ENCODE measurements around the gene ACLY.

Gene ACLY

DNA sequence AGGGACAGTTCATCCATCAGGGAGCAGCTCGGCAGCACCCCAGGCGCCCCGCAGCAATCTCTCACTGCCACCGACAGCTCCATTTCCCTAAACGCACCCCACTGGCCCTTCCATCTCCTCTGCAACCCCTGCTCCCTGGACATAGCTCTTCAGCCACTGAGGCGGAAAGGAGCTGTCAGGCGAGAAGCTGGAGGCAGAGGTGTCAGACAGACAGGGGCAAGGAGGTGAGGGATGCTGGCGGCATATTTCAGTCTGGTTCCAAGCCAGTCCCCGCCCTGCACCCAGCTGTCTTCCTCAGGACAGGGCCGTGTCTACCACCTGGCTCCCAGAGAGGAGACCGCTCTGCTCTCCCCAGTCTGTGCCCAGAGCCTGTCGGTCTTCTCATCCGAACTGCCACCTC, 9.7 kb downstream of the ACLY start:
- H3K9me3 ChIP-seq (ENCODE audit: control insufficient read depth, low read length), result no peaks in the 10 kb centered on the region
- no peak overlapping the region for H3K4me3 ChIP-seq (ENCODE audit: extremely low read depth, insufficient read depth, low read length, poor library complexity, severe bottlenecking)
- H3K27ac ChIP-seq (ENCODE audit: low read depth, low read length, severe bottlenecking), result no peak overlapping the region
- H3K4me1 ChIP-seq (ENCODE audit: control insufficient read depth, insufficient read depth, low read length, poor library complexity, severe bottlenecking), result peaks cover 9% of the 10 kb centered on the region
- WGBS, 2 experiments (ENCODE audit: insufficient coverage in 2 of 2), result 96 to 100% methylated on average over 10 to 13 of the region's 13 CpGs
- peaks cover 100% of the 10 kb centered on the region for H3K36me3 ChIP-seq (ENCODE audit: control insufficient read depth, insufficient read depth, low read length)

DNA sequence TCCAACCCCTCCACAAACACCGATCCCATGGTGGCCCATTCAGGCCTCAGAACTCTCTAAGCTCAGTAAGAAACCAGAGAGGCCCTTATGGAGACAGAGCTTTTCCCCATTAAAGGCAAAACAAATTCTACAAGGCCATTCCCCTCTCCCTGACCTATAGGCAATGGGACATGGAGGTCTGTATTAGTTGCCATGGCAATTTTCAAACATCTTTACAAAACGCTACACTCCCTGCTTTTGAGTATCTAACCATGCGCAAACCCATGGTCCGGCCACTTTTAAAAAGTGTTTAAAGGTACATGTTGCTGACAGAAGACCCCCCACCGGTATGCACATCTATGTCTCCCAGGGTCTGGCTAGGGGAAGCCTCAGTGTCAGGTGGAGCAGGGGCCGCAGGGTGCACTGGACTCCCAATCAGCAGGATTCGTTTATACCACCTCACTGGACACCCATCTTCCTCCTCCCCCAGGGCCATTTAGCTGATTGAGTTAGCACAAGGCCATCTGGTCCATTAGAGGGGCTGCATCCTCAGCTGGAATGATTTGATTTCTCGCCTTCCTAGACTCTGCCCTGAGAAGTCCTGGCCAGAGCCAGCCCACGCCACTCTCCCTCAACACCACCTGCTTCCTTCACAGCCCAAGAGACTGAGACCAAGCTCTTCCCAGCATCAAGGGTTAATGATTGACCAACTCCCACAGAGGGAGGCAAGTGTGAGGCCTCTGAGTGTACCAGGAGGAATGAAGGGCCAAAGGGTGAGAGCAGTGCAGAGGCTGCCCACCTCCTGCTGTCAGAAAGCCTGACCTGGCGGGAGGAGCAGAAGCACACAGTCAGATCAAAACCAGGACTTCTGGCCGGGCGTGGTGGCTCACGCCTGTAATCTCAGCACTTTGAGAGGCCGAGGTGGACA, 10.9 kb downstream of the ACLY start:
- Histone ChIP-seq H3K9me3 (ENCODE audit: control insufficient read depth, low read length) (no peaks in the 10 kb centered on the region), H3K36me3 (ENCODE audit: control insufficient read depth, insufficient read depth, low read length) (peaks cover 99% of the 10 kb centered on the region), H3K4me1 (ENCODE audit: control insufficient read depth, insufficient read depth, low read length, poor library complexity, severe bottlenecking) (peaks cover 9% of the 10 kb centered on the region), H3K4me3 (ENCODE audit: extremely low read depth, insufficient read depth, low read length, poor library complexity, severe bottlenecking) (no peak overlapping the region), H3K27ac (ENCODE audit: low read depth, low read length, severe bottlenecking) (no peak overlapping the region)
- 95% methylated on average over 11 to 13 of the region's 14 CpGs for WGBS, 2 experiments (ENCODE audit: insufficient coverage in 2 of 2)

DNA sequence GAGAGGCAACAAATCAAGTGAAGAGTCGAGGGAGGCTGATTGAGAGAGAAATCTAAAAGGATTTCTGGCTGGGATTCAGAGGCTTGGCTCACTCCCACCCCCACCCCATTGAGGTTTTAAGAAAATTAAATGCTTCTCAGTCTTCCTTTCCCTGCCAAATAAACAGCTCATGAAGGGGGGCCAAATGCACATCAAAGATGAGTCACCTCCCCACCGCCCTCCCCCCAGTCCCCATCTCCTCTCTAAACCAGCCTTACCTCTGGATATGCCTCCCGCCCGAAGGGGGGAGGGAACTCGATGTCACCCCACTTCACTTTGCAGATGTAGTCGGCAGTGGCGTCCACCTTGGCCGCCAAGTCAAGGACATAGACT, 11.6 kb downstream of the ACLY start:
- no peak overlapping the region for H3K4me3 ChIP-seq (ENCODE audit: extremely low read depth, insufficient read depth, low read length, poor library complexity, severe bottlenecking)
- peaks cover 99% of the 10 kb centered on the region for H3K36me3 ChIP-seq (ENCODE audit: control insufficient read depth, insufficient read depth, low read length)
- no peaks in the 10 kb centered on the region for H3K9me3 ChIP-seq (ENCODE audit: control insufficient read depth, low read length)
- peaks cover 9% of the 10 kb centered on the region for H3K4me1 ChIP-seq (ENCODE audit: control insufficient read depth, insufficient read depth, low read length, poor library complexity, severe bottlenecking)
- 94 to 100% methylated on average over 4 to 7 of the region's 8 CpGs for WGBS, 2 experiments (ENCODE audit: insufficient coverage in 2 of 2)
- no peak overlapping the region for H3K27ac ChIP-seq (ENCODE audit: low read depth, low read length, severe bottlenecking)

DNA sequence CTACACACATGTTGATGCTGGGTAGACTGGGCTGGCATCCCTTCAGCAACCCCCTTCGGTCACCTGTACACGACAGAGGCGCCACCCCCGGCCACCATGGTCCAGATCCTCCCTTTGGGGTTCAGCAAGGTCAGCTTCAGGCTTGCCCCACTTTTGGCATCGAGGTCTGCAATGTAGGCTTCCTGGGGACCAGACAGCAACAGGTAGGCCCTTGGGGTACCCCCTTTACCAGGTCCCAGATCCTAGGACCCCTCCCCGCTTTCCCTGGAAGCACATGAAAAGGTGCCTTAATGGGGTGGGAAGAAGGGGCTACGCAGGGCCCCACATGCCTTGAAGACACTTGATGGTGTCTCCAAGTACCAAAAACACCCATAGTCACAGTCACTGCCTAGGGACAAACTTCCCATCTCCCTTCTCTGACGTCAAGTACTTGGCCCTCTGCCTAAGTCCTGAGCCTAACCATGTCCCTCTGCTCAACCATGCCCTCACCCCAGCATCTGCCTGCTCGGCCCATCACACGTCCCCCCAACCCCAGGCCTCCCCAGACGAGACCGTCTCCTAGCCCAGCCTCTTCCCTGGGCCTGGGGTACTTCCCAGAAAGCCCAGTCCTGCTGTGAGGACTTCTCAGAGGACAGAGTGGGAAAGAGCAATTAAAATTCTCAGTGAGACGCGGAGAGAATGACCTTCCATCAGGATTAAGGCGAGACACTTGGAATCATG, 12.1 kb downstream of the ACLY start:
- H3K27ac ChIP-seq (ENCODE audit: low read depth, low read length, severe bottlenecking), result no peak overlapping the region
- peaks cover 9% of the 10 kb centered on the region for H3K4me1 ChIP-seq (ENCODE audit: control insufficient read depth, insufficient read depth, low read length, poor library complexity, severe bottlenecking)

DNA sequence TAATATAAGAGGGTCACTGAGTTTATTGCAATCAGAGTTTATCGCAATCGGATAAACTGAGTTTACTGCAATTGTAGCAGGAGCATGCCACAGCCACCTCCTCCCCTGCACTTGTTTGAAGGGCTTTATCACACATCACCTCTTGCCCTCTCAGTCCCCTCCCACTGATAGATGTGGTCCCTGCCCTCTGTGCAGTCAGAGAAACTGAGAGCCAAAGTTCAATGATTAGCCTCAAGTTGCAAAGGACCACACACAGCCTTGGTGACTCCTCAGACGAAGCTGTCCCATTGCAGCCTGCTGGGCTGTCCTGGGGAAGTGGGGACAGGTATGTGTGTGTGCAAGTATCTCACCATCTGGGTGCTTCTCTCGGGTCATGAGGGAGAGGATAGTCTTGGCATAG, 13.6 kb downstream of the ACLY start:
- Histone ChIP-seq H3K4me1 (ENCODE audit: control insufficient read depth, insufficient read depth, low read length, poor library complexity, severe bottlenecking) (peaks cover 9% of the 10 kb centered on the region), H3K36me3 (ENCODE audit: control insufficient read depth, insufficient read depth, low read length) (peaks cover 99% of the 10 kb centered on the region), H3K9me3 (ENCODE audit: control insufficient read depth, low read length) (no peaks in the 10 kb centered on the region), H3K4me3 (ENCODE audit: extremely low read depth, insufficient read depth, low read length, poor library complexity, severe bottlenecking) (no peak overlapping the region), H3K27ac (ENCODE audit: low read depth, low read length, severe bottlenecking) (no peak overlapping the region)
- 96 to 100% methylated on average over 3 of the region's 4 CpGs for WGBS, 2 experiments (ENCODE audit: insufficient coverage in 2 of 2)

More for the DNA sequence above, 12.1 kb downstream of the ACLY start:
- Histone ChIP-seq H3K9me3 (ENCODE audit: control insufficient read depth, low read length) (no peaks in the 10 kb centered on the region), H3K4me3 (ENCODE audit: extremely low read depth, insufficient read depth, low read length, poor library complexity, severe bottlenecking) (no peak overlapping the region), H3K36me3 (ENCODE audit: control insufficient read depth, insufficient read depth, low read length) (peaks cover 99% of the 10 kb centered on the region)
- 93 to 96% methylated on average over 9 to 15 of the region's 15 CpGs for WGBS, 2 experiments (ENCODE audit: insufficient coverage in 2 of 2)

DNA sequence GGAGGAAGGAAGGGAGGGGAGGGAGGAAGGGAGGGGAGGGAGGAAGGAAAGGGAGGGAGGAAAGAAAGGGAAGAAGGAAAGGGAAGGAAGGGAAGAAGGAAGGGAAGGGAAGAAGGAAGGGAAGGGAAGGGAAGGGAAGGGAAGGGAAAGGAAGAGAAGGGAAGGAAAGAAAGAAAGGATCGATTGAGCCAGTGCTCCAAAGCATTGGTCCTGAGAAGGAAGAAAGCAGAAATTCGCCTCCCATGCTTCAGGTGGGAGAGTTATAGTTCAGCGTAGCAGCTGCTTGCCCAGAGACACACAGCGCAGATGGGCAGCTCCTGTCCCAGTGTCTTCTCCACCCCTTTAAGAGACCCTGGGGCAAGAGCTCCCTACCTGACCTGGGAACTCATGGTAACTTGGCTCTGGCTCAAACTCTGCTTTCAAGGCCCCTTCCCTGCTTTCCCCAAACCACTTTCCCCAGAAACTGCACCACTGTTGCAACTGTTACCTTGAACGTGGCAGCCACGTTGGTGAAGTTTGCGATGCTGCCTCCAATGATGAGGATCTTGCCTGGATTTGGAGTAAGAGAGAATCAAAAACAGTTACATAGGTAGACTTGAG, 14.4 kb downstream of the ACLY start:
- H3K27ac ChIP-seq (ENCODE audit: low read depth, low read length, severe bottlenecking), result no peak overlapping the region
- H3K9me3 ChIP-seq (ENCODE audit: control insufficient read depth, low read length), result no peaks in the 10 kb centered on the region
- 94 to 97% methylated on average over 5 to 6 of the region's 7 CpGs for WGBS, 2 experiments (ENCODE audit: insufficient coverage in 2 of 2)
- H3K4me3 ChIP-seq (ENCODE audit: extremely low read depth, insufficient read depth, low read length, poor library complexity, severe bottlenecking), result no peak overlapping the region
- H3K4me1 ChIP-seq (ENCODE audit: control insufficient read depth, insufficient read depth, low read length, poor library complexity, severe bottlenecking), result peaks cover 6% of the 10 kb centered on the region
- peaks cover 99% of the 10 kb centered on the region for H3K36me3 ChIP-seq (ENCODE audit: control insufficient read depth, insufficient read depth, low read length)

DNA sequence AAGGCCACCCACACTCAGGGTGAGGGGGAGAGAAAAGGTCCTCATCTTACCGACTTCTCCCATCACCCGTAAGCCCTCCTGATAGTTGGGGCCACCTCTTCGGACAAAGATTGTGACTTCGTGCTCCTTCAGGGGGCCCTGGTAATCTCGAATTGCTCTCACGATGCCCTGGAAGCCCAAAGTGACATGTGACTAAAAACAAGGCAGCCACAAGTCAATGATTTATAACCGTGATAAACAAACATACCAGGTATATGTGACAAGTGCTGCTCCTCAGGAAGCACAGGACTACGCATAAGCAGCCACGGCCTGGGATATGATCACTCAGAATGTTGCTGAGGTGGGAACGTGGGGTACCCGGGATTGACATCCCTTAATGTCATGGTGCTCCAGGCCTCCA, 17.1 kb downstream of the ACLY start:
- Histone ChIP-seq H3K36me3 (ENCODE audit: control insufficient read depth, insufficient read depth, low read length) (peaks cover 99% of the 10 kb centered on the region), H3K9me3 (ENCODE audit: control insufficient read depth, low read length) (no peaks in the 10 kb centered on the region), H3K4me3 (ENCODE audit: extremely low read depth, insufficient read depth, low read length, poor library complexity, severe bottlenecking) (no peak overlapping the region), H3K27ac (ENCODE audit: low read depth, low read length, severe bottlenecking) (no peak overlapping the region), H3K4me1 (ENCODE audit: control insufficient read depth, insufficient read depth, low read length, poor library complexity, severe bottlenecking) (peaks cover 3% of the 10 kb centered on the region)
- 75 to 94% methylated on average over 4 to 9 of the region's 11 CpGs for WGBS, 2 experiments (ENCODE audit: insufficient coverage in 2 of 2)

DNA sequence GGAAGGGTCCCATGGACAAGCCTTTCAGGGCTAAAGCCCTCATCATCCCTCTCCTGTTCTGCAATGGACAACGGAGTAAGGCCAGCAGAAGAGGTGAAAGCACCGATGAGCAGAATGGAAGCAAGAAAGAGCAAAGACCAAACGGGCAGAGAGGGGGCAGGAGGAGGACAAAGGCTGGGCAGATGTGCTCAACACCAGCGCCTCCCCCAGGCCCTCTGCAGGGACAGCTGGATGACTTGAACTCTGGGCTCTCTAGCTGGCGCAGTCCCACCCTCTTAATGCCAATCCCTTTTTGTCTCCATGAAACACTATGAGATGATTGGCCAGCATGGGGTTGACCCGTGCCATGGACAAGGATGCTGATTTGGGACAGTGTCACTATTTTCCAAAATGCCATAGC, 22.0 kb downstream of the ACLY start:
- WGBS, 2 experiments (ENCODE audit: insufficient coverage in 2 of 2), result 95 to 97% methylated on average over 4 to 6 of the region's 6 CpGs
- peaks cover 23% of the 10 kb centered on the region for H3K4me1 ChIP-seq (ENCODE audit: control insufficient read depth, insufficient read depth, low read length, poor library complexity, severe bottlenecking)
- H3K27ac ChIP-seq (ENCODE audit: low read depth, low read length, severe bottlenecking), result no peak overlapping the region
- peaks cover 98% of the 10 kb centered on the region for H3K36me3 ChIP-seq (ENCODE audit: control insufficient read depth, insufficient read depth, low read length)
- H3K4me3 ChIP-seq (ENCODE audit: extremely low read depth, insufficient read depth, low read length, poor library complexity, severe bottlenecking), result no peak overlapping the region
- H3K9me3 ChIP-seq (ENCODE audit: control insufficient read depth, low read length), result no peaks in the 10 kb centered on the region

DNA sequence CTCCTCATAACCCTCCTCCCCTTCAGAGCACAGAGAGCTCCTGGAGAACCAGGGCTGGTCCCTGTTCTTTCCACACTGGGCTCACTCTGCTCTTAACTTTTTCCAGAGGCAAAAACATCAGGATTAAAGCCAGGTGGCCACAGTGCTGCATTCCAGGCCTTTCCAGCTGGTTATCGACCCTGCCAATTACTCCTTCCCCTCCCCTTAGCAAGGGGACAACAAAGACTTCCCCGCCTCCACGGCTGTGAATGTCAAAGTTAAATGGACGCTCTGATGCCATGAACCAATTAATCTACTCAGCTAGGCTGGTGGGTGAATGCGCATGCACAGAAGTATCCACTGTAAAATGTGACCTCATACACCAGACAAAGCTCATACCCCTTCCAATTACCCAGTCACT, 23.1 kb downstream of the ACLY start:
- peaks cover 23% of the 10 kb centered on the region for H3K4me1 ChIP-seq (ENCODE audit: control insufficient read depth, insufficient read depth, low read length, poor library complexity, severe bottlenecking)
- H3K4me3 ChIP-seq (ENCODE audit: extremely low read depth, insufficient read depth, low read length, poor library complexity, severe bottlenecking), result no peak overlapping the region
- peak overlapping the region; percentile 46 for H3K27ac ChIP-seq (ENCODE audit: low read depth, low read length, severe bottlenecking)
- H3K36me3 ChIP-seq (ENCODE audit: control insufficient read depth, insufficient read depth, low read length), result peaks cover 98% of the 10 kb centered on the region
- 90 to 100% methylated on average over 1 to 4 of the region's 5 CpGs for WGBS, 2 experiments (ENCODE audit: insufficient coverage in 2 of 2)
- H3K9me3 ChIP-seq (ENCODE audit: control insufficient read depth, low read length), result no peaks in the 10 kb centered on the region

DNA sequence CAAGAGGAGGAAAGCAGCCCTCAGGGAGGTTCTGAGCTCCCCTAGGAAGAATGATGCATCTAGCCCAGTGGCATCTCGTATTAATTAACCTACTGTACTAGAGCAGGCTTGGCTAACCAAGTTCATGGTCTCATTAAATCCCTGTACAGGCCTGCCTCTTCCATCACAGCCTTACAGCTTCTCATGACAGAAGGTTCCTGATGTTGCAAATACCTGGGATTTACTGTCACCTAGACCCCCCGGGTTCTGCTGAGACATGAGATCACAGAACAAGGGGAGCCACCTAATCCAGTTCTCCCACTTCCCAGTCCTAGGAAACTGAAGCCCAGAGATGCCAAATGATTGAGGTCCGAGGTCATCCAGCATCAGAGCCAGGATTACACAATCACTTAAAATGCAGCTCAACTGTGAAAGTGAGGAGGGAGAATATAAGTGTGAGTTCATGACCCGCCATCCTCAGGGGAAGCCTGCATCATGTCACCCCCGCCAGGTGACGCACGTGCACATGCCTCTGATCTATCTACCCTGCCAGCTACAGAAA, 23.9 kb downstream of the ACLY start:
- Histone ChIP-seq H3K36me3 (ENCODE audit: control insufficient read depth, insufficient read depth, low read length) (peaks cover 95% of the 10 kb centered on the region), H3K27ac (ENCODE audit: low read depth, low read length, severe bottlenecking) (peak overlapping the region; percentile 46), H3K9me3 (ENCODE audit: control insufficient read depth, low read length) (no peaks in the 10 kb centered on the region), H3K4me1 (ENCODE audit: control insufficient read depth, insufficient read depth, low read length, poor library complexity, severe bottlenecking) (peaks cover 23% of the 10 kb centered on the region), H3K4me3 (ENCODE audit: extremely low read depth, insufficient read depth, low read length, poor library complexity, severe bottlenecking) (no peak overlapping the region)
- 44 to 65% methylated on average over 2 to 4 of the region's 7 CpGs for WGBS, 2 experiments (ENCODE audit: insufficient coverage in 2 of 2)
